Immature natural killer cell (primary cell): ENCODE measurements around the gene OR1D5. TPM values are rescaled to one million over a fixed set of nuclear protein-coding genes. Genes with fewer than 3 reads are reported as not detected.
"Not testable (repeated sequence)": the region's sequence is repeated elsewhere in the genome, so short reads cannot be mapped to it uniquely, and the experiment has no call there.

Experiments
- DNase-seq, 3 donors: peaks; one replicate each; pipeline ENCODE4 v3.0.0; 2022; ENCODE audit warnings: mixed read lengths in 1 of 3
- H3K27ac Mint-ChIP-seq, 6 donors: one replicate each; pipeline ENCODE4 v1.8.0; 2020; ENCODE audit warnings: mixed read lengths in 6 of 6, mild to moderate bottlenecking in 5 of 6, inconsistent platforms in 4 of 6, moderate library complexity in 3 of 6
- H3K27me3 Mint-ChIP-seq, 3 donors: one replicate each; pipeline ENCODE4 v1.8.0; 2020 to 2021; ENCODE audit warnings: low read depth in 3 of 3, mild to moderate bottlenecking in 3 of 3, mixed read lengths in 3 of 3, moderate library complexity in 3 of 3, inconsistent platforms in 1 of 3
- H3K36me3 Mint-ChIP-seq, 3 donors: one replicate each; pipeline ENCODE4 v1.8.0; 2020; ENCODE audit warnings: mixed read lengths in 3 of 3, inconsistent platforms in 2 of 3, mild to moderate bottlenecking in 2 of 3
- H3K4me1 Mint-ChIP-seq, 2 donors: one replicate each; pipeline ENCODE4 v1.8.0; 2020; ENCODE audit warnings: inconsistent platforms in 2 of 2, mild to moderate bottlenecking in 2 of 2, mixed read lengths in 2 of 2, moderate library complexity in 1 of 2
- H3K4me3 Mint-ChIP-seq, 5 donors: one replicate each; pipeline ENCODE4 v1.8.0; 2020; ENCODE audit warnings: mild to moderate bottlenecking in 5 of 5, mixed read lengths in 5 of 5, inconsistent platforms in 3 of 5, moderate library complexity in 3 of 5
- H3K9me3 Mint-ChIP-seq, 6 donors: one replicate each; pipeline ENCODE4 v1.8.0; 2020; ENCODE audit warnings: mild to moderate bottlenecking in 6 of 6, mixed read lengths in 6 of 6, inconsistent platforms in 4 of 6, moderate library complexity in 3 of 6
- polyA plus RNA-seq, 3 donors: library from polyadenylated mRNA; unstranded; fragments of 300-500 nt; fragmentation: Illumina TruSeq; gene quantifications; one replicate each; pipeline ENCODE4 v1.2.3, GENCODE V29; 2021

OR1D5 gene
- polyA plus RNA-seq, 3 donors from 2014 or later = not detected

DNA sequence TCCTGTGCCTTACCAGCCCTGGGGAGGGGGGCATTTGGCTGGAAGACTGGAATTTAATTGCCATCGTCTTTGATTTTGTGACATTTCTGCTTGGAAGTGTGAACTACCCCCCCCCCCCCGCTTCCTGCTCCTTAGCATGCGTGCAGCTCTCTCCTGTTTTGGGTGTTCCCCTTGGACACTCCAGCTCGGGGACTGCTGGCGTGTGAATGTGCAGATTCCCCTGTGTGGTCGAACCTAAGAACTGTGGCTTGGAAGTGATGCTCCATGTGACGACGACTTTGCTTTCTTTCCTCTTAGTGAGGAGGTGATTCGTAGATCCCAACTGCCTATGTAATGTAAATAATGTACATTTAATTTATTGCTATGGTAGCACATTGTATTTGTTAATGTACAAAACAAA lies 26.1 kb downstream of the OR1D5 start:
- DNase-seq = no peak
- Mint-ChIP-seq H3K9me3 (no peaks in the 10 kb centered on the region), H3K4me1 (peaks cover 7 to 16% of the 10 kb centered on the region in 2 donors), H3K4me3 (no peak overlapping the region), H3K36me3 (peaks cover 0 to 5% (median 3%) of the 10 kb centered on the region in 3 donors), H3K27ac (peak overlapping the region in 2 of 6 donors; percentile 36 to 65), H3K27me3 (peaks cover 36 to 58% (median 40%) of the 10 kb centered on the region in 3 donors)

DNA sequence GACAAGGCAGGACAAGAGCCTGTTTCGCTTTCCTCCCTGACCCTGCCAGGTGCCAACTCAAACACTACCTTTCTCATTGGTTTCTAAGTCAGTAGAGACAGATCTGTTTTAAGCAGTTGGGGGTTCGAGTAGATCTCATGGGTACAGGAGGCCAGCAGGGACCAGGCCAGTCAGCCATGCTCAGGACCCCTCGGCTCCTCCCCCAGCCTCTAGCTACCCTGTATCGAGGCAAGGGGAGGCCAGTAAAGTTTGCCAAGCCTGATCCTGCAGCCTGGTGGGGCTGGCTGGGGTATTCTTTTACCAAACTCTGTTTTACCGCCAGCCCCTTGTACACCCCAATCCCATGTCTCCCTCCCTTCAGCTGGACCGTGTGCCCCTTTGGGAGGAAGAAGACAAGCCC lies 26.6 kb downstream of the OR1D5 start:
- peaks cover 7 to 16% of the 10 kb centered on the region in 2 donors for H3K4me1 Mint-ChIP-seq
- H3K9me3 Mint-ChIP-seq = no peaks in the 10 kb centered on the region
- H3K27ac Mint-ChIP-seq = peak overlapping the region in 3 of 6 donors; percentile 29 to 49 (median 42)
- no peak overlapping the region for H3K4me3 Mint-ChIP-seq
- peaks cover 36 to 60% (median 40%) of the 10 kb centered on the region in 3 donors for H3K27me3 Mint-ChIP-seq
- DNase-seq = no peak
- peaks cover 0 to 5% (median 3%) of the 10 kb centered on the region in 3 donors for H3K36me3 Mint-ChIP-seq

DNA sequence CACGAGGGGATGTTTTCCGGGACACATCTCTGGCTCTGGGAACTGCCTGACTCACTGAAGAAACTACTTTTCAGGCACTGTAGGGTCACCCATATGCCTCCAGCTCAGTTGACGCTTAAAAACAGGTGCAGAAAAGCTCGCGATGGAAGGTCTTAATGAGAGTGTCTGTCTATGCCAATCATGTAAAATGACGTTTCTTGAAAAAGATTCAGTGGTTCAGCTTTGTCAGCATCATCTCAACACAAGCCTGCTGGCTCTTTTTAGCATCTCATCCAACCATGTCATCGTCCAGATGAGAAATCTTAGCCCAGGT lies 27.5 kb downstream of the OR1D5 start:
- H3K36me3 Mint-ChIP-seq = peaks cover 0 to 5% (median 3%) of the 10 kb centered on the region in 3 donors
- H3K27ac Mint-ChIP-seq = peak overlapping the region in 3 of 6 donors; percentile 21 to 32 (median 29)
- H3K4me3 Mint-ChIP-seq = peak overlapping the region in 1 of 5 donors; percentile 13
- H3K27me3 Mint-ChIP-seq = peaks cover 30 to 56% (median 40%) of the 10 kb centered on the region in 3 donors
- H3K4me1 Mint-ChIP-seq = peaks cover 7 to 16% of the 10 kb centered on the region in 2 donors
- DNase-seq = no peak
- no peaks in the 10 kb centered on the region for H3K9me3 Mint-ChIP-seq

DNA sequence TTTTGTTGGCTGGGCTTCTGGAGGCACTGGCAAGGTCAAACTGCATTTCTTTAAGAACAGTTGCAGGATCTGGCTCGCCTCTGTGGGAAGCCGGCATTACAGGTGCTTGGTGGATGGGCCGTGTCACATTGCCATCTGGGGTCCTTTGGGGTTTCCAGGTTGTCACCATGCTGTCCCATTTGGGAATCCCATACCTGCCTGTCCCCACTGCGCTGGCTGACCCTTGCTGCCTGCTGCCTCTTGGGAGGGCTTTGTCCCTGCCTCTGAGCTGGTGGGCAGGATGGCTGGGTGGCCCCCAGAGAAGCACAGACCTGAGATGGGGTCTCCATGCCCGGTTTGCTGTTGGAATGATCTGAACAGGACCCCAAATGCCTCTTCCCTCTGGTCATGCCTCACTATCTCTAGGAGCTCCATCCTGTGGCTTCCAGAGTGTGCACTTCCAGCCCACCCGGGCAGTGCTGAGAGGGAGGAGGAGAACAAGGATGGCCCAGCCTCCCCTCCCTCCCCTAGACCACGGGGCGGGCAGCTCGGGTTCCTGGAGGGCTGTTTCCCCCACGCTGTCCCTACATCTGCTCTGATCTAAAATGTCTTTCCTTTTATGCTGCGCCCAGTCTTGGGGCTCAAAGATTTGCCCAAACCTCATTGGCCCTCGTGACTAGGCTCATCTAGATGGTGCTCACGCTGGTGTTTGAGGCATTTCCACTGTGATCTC lies 28.0 kb downstream of the OR1D5 start:
- Mint-ChIP-seq H3K4me1 (peaks cover 7 to 16% of the 10 kb centered on the region in 2 donors), H3K27ac (peak overlapping the region in 4 of 6 donors; percentile 21 to 66 (median 40)), H3K27me3 (peaks cover 30 to 56% (median 40%) of the 10 kb centered on the region in 3 donors), H3K36me3 (peaks cover 0 to 8% (median 3%) of the 10 kb centered on the region in 3 donors), H3K9me3 (peaks cover 0 to 2% (median 0%) of the 10 kb centered on the region in 6 donors), H3K4me3 (peak overlapping the region in 1 of 5 donors; percentile 13)
- no peak for DNase-seq

DNA sequence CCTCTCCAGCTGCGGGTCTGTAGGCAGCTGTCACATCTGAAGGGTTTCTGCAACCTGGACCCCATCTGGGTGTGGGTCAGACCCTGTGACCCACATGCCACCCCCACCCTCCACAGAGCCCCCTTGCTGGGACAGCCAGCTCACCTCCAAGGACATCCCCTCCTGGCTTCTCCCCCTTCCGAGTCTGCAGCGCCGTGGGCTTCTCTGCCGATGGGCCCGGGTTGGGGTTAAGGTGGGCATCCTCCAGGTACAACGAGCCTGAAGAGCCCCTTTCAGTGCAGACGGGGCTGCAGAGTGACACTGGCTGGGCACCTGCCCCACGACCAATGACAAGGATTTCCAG lies 28.9 kb downstream of the OR1D5 start:
- no peak for DNase-seq
- H3K27ac Mint-ChIP-seq = peak overlapping the region in 1 of 6 donors; percentile 35
- peaks cover 0 to 13% (median 8%) of the 10 kb centered on the region in 3 donors for H3K36me3 Mint-ChIP-seq
- H3K9me3 Mint-ChIP-seq = peaks cover 0 to 2% (median 0%) of the 10 kb centered on the region in 6 donors
- no peak overlapping the region for H3K4me3 Mint-ChIP-seq
- H3K27me3 Mint-ChIP-seq = peaks cover 25 to 55% (median 37%) of the 10 kb centered on the region in 3 donors
- H3K4me1 Mint-ChIP-seq = peaks cover under 1 to 9% of the 10 kb centered on the region in 2 donors

DNA sequence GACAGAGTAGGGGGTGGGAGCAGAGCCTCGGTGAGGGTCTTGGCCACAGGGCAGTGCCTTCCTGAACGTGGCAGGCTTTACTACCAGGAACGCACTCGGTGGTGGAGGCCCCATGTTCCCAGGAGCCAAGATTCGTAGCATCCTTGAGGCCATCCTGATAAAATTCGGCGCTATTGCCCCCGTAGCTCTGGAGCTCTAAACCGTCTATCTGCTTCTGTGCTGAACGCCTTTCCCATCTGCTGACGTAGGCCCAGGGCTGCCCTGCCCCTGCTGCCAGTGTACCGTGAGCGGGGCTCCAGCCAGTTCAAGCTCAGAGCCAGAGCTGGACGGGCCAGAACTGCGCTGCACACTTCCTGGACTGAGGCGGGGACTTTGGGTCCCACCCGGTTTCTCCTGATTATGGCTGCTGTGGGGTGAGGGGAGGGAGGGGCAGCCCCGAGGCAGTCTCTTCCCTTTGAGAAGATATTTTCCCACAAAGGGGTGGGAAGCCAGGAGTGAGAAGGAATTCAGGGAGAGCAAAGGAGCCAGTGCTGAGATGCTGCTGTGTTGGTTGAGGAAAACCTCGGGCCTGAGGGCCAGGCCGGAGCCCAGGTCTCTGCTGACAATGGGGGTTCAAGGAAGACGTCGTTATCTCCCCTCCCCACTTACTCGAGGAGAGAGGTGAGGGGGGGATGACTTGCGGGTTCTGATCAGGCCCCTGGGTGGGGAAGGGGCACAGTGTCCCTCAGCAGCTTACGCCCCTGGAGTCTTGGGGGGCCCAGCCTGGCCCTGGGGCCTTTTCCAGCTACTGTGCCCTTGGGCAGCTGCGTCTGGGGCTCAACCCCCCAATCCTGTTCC lies 29.4 kb downstream of the OR1D5 start:
- Mint-ChIP-seq H3K36me3 (peaks cover 0 to 19% (median 8%) of the 10 kb centered on the region in 3 donors), H3K27me3 (peaks cover 24 to 54% (median 31%) of the 10 kb centered on the region in 3 donors), H3K27ac (peak overlapping the region in 2 of 6 donors; percentile 21 to 49), H3K4me3 (peak overlapping the region in 1 of 5 donors; percentile 44), H3K9me3 (peaks cover 0 to 2% (median 0%) of the 10 kb centered on the region in 6 donors), H3K4me1 (peaks cover 0 to 3% of the 10 kb centered on the region in 2 donors)
- DNase-seq = no peak

DNA sequence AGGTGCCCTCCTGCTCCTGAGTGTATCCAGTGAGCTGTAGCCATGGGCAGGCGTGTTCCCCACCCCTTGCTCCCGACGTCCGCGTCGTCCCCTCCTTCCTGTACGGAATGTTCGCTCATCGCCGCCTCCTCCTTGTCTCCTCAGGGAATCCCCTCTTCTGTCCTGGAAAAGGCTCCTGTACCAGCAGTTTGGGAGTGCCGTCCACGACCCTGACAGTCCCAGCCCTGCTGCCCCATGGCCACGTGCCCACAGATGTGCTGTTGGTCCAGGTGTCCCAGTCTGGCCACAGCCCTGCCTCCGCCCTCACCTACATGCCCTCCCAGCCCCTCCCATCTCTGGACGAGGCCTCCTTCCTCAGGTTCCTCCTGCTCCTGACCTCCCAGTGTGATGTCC lies 30.2 kb downstream of the OR1D5 start:
- Mint-ChIP-seq H3K27ac (peak overlapping the region in 2 of 6 donors; percentile 49 to 69), H3K36me3 (peaks cover 3 to 24% (median 8%) of the 10 kb centered on the region in 3 donors), H3K4me1 (peaks cover 0 to 2% of the 10 kb centered on the region in 2 donors), H3K9me3 (peaks cover 0 to 2% (median 0%) of the 10 kb centered on the region in 6 donors), H3K4me3 (no peak overlapping the region), H3K27me3 (peaks cover 24 to 54% (median 31%) of the 10 kb centered on the region in 3 donors)
- DNase-seq = no peak

DNA sequence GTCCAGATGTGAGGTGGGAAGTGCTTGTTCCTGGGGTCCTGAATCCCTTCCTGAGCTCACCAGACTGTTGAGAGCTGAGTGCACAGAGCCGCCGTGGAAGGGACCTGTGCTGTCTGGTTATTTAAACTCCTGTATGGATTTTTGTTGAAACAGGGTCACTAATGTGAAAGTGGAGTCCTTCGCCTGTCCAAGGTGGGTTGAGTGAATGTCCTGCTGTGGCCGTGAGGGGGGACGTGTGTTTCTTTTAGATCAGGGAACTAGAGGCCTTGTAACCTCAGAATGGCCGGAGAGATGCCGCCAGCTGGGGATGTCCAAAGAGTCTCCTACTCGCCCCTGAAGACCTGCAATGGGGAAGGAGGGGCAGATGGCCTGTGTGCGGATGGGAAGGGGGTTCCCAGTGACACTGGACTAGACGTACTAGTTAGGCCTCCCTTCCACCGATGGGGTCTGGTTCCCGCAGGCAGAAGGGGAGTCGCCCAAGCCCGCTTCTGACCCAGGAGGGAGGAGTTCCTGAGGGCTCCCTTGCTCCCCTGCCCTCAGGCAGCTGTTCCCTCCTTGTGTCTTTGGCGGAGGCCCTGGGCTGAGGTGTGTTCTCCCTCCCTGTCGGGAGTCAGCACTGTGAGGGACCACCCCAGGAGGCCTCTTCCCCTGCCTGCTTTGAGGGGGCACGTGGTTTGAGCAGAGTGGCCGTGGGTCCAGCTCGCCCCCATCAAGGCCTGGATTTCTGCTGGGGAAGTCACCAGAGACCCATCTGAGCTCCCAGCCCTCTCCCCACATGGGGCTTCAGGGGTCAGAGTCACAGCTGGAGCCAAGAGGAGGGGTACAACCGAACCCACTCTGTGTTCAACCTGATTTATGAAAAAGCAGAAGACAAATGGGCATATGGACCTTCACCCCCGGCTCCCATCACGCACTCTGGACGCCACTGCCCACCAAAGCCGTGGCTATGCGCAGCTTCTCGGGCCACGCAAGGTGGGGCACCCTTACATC lies 30.9 kb downstream of the OR1D5 start:
- Mint-ChIP-seq H3K4me1 (peaks cover 0 to 6% of the 10 kb centered on the region in 2 donors), H3K27me3 (peaks cover 25 to 55% (median 30%) of the 10 kb centered on the region in 3 donors), H3K4me3 (no peak overlapping the region), H3K9me3 (peaks cover 0 to 2% (median 0%) of the 10 kb centered on the region in 6 donors), H3K27ac (peak overlapping the region in 3 of 6 donors; percentile 49 to 69 (median 54)), H3K36me3 (peaks cover 6 to 29% (median 14%) of the 10 kb centered on the region in 3 donors)
- DNase-seq = no peak

DNA sequence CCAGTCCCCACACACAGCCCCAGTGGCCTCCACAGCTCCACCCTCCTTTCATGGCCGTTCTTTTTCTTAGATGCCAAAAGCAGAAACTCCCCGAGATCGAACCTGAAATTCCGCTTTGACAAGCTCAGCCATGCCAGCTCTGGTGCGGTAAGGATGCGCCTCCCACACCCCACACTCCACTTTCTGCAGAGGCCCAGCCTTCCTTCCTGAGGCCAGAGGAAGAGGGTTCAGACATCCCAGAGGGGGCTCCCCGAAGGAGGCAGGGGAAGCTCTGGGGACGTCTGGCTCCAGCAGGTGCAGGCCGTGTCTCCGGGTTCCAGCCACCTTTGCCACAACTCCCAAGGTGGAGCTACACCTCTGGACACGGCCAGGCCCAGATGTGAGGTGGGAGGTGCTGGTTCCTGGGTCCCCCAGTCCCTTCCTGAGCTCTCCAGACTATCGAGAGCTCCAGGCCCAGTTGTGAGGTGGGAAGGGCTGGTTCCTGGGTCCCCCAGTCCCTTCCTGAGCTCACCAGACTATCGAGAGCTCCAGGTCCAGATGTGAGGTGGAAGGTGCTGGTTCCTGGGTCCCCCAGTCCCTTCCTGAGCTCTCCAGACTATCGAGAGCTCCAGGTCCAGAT lies 32.4 kb downstream of the OR1D5 start:
- not testable (repeated sequence) for H3K4me3 Mint-ChIP-seq, DNase-seq, H3K4me1 Mint-ChIP-seq, H3K9me3 Mint-ChIP-seq
- H3K27me3 Mint-ChIP-seq = peaks cover 29 to 54% (median 29%) of the 10 kb centered on the region in 3 donors
- peaks cover 6 to 29% (median 14%) of the 10 kb centered on the region in 3 donors for H3K36me3 Mint-ChIP-seq
- H3K27ac Mint-ChIP-seq = peak overlapping the region in 1 of 6 donors; percentile 42

DNA sequence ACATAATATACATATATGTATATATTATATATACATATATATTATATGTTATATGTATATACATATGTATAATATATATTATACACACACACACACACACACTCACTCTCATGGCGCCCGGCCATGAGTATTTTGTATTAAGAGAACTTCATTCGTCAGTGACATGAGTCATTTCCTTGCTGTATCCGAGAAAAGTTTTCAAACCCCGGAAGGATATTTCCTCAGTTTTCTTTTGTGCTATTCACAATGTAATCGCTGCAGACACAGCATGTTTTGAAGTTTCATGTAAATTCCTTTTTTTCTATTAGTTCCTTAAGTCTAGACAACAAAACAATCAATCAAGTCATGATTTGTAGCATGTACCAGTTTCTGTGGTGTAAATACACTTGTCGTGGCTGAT lies 33.3 kb downstream of the OR1D5 start:
- H3K9me3 Mint-ChIP-seq = peaks cover 0 to 2% (median 0%) of the 10 kb centered on the region in 6 donors

DNA sequence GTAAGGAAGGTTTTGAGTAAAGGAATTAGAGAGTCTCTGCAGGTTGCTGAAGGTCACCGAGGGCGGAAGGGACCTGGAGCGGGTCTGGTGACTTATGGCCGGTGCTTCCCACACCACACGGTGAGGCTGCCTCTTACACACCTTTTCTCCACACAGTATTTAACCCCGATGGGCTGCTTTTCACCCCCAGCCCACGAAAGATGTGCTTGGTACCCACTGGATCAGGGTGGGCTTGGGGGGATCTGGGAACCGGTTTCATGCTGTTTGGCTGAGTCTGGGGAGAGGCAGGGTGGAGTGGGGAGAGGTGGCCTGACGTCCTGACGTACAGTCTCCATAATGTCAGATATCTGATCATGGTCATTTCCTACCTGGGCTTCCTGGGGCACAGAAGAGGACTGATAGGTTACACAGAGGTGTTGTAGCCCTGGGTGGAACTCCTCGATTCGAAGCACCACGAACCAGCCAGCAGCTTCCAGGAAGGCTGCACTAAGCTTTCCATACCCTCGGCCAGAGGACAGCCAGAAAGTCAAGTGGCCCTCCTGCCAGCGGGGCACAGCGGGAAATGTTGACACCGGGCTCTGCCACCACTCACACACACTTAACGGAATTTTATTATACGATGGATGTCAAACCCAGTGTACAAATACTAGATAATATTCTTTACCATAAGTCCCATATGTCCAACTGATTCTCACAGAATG lies 34.0 kb downstream of the OR1D5 start:
- peaks cover 6 to 29% (median 14%) of the 10 kb centered on the region in 3 donors for H3K36me3 Mint-ChIP-seq
- H3K27ac Mint-ChIP-seq = no peak overlapping the region
- peaks cover 0 to 2% (median 0%) of the 10 kb centered on the region in 6 donors for H3K9me3 Mint-ChIP-seq
- H3K27me3 Mint-ChIP-seq = peaks cover 25 to 44% (median 30%) of the 10 kb centered on the region in 3 donors
- DNase-seq = no peak
- H3K4me1 Mint-ChIP-seq = peaks cover 0 to 11% of the 10 kb centered on the region in 2 donors
- no peak overlapping the region for H3K4me3 Mint-ChIP-seq

More for the DNA sequence above, 33.3 kb downstream of the OR1D5 start:
- Mint-ChIP-seq H3K36me3 (peaks cover 6 to 24% (median 10%) of the 10 kb centered on the region in 3 donors), H3K27me3 (peaks cover 26 to 47% (median 30%) of the 10 kb centered on the region in 3 donors), H3K27ac (no peak overlapping the region), H3K4me1 (peaks cover 0 to 6% of the 10 kb centered on the region in 2 donors), H3K4me3 (no peak overlapping the region)
- DNase-seq = no peak
